DMS53 treated with DMSO at 0.1 percent for 48 hours (cell line): ENCODE measurements around the gene C11orf65.
A peak's percentile ranks its signal among the peaks of the same experiment; 100 is the strongest.

ENCODE experiments used
- DNase-seq: peaks from one replicate; lab custom pipeline; 2025; ENCODE audit not compliant: unreplicated experiment; lab: John Stamatoyannopoulos, UW

The C11orf65 gene

GRCh38 chr11:108467091-108467823 lies at the start of gene C11orf65:
C11orf65 (minus strand) TSS chr11:108467529; CDS start chr11:108461559, 5,970 bp downstream.
- peak; percentile 97 for DNase-seq

- no peak for DNase-seq
Observed at GRCh38 chr11:108516125-108516524, 48.8 kb upstream of the C11orf65 start.

GRCh38 chr11:108512708-108513107 lies 45.4 kb upstream of the C11orf65 start:
- DNase-seq: no peak

- no peak for DNase-seq
Observed at GRCh38 chr11:108511851-108512474, 44.6 kb upstream of the C11orf65 start.

GRCh38 chr11:108508653-108509593 lies 41.6 kb upstream of the C11orf65 start:
- no peak for DNase-seq

GRCh38 chr11:108501396-108501795 lies 34.1 kb upstream of the C11orf65 start:
- DNase-seq: no peak

- no peak for DNase-seq
Observed at GRCh38 chr11:108500721-108501120, 33.4 kb upstream of the C11orf65 start.

- no peak for DNase-seq
Observed at GRCh38 chr11:108500169-108500568, 32.8 kb upstream of the C11orf65 start.

- DNase-seq: no peak
Observed at GRCh38 chr11:108498816-108499408, 31.6 kb upstream of the C11orf65 start.

GRCh38 chr11:108498046-108498815 lies 30.9 kb upstream of the C11orf65 start, which contains the start of gene POGLUT3:
POGLUT3 (minus strand) TSS chr11:108498384; CDS start chr11:108498366, 18 bp downstream.
- DNase-seq: peak; percentile 25

- peak; percentile 79 for DNase-seq
Observed at GRCh38 chr11:108497317-108498045, 30.2 kb upstream of the C11orf65 start.

- DNase-seq: no peak
Observed at GRCh38 chr11:108496643-108497256, 29.4 kb upstream of the C11orf65 start.

GRCh38 chr11:108495326-108495725 lies 28.0 kb upstream of the C11orf65 start:
- DNase-seq: no peak

- DNase-seq: no peak
Observed at GRCh38 chr11:108494182-108494581, 26.9 kb upstream of the C11orf65 start.

- no peak for DNase-seq
Observed at GRCh38 chr11:108491936-108492335, 24.6 kb upstream of the C11orf65 start.

GRCh38 chr11:108486828-108487227 lies 19.5 kb upstream of the C11orf65 start:
- DNase-seq: no peak

- DNase-seq: no peak
Observed at GRCh38 chr11:108486331-108486730, 19.0 kb upstream of the C11orf65 start.

- DNase-seq: no peak
Observed at GRCh38 chr11:108483163-108483562, 15.8 kb upstream of the C11orf65 start.
